Measurements from ENCODE around the gene KIAA1210. TPM values are rescaled to one million over a fixed set of nuclear protein-coding genes. Genes with fewer than 3 reads are reported as not detected.
A peak's percentile ranks its signal among the peaks of the same experiment; 100 is the strongest.

Gene KIAA1210
- total and polyA plus RNA-seq, 2 of the 8 experiments (the other 6 are each of a cell fraction or from before 2014, with no cell fraction given) = 0.02 TPM; not detected in 1

GRCh38 chrX:119155416-119156035, 27.9 kb upstream of the KIAA1210 start:
- Histone ChIP-seq H3K27ac (ENCODE audit: low read depth, low read length) (no peak overlapping the region), H4K5ac (ENCODE audit: insufficient read length, low read depth, low read length) (no peak overlapping the region), H3K18ac (ENCODE audit: extremely low read depth, low read length) (no peak overlapping the region), H3K36me3 (ENCODE audit: control insufficient read depth in 2 of 4, insufficient read depth in 4 of 4, low read length in 3 of 4) (no peaks in the 10 kb centered on the region), H2BK20ac (ENCODE audit: low read length) (no peak overlapping the region), H2AK5ac (ENCODE audit: low read depth, low read length) (no peak overlapping the region), H2AFZ (ENCODE audit: low read length) (no peak overlapping the region), H3K9me3 (ENCODE audit: insufficient read depth in 2 of 2, low read depth in 1 of 2, low read length in 1 of 2) (no peaks in the 10 kb centered on the region), H3K9ac (replicated peaks in 1 of 4; ENCODE audit: extremely low read depth in 1 of 4, low read depth in 3 of 4, low read length in 3 of 4) (no peak overlapping the region), H3K23me2 (ENCODE audit: low read depth, low read length) (no peaks in the 10 kb centered on the region), H2BK15ac (ENCODE audit: low read length) (no peak overlapping the region), H2BK5ac (ENCODE audit: low read depth, low read length) (no peak overlapping the region), H4K20me1 (replicated peaks in 1 of 2; ENCODE audit: control insufficient read depth in 1 of 2, insufficient read depth in 2 of 2, low read length in 2 of 2) (no peaks in the 10 kb centered on the region), H3K79me2 (ENCODE audit: control insufficient read depth in 1 of 2, insufficient read depth in 2 of 2, low read length in 2 of 2) (no peaks in the 10 kb centered on the region), H3K79me1 (ENCODE audit: low read depth, low read length) (no peaks in the 10 kb centered on the region), H3K4ac (replicated peaks; ENCODE audit: insufficient read length, low read depth, low read length) (no peak overlapping the region), H3K14ac (ENCODE audit: insufficient read length) (no peak overlapping the region), H4K8ac (ENCODE audit: extremely low read depth, insufficient read depth, low read length) (no peak overlapping the region), H3K23ac (ENCODE audit: insufficient read length) (no peak overlapping the region), H3K4me1 (replicated peaks in 1 of 4; ENCODE audit: control insufficient read depth in 3 of 4, insufficient read depth in 4 of 4, low read length in 3 of 4) (no peaks in the 10 kb centered on the region; a peak in 1 of 7 replicates), H4K91ac (replicated peaks; ENCODE audit: insufficient read length, low read length) (no peak overlapping the region), H3K4me3 (ENCODE audit: extremely low read depth in 1 of 4, insufficient read depth in 2 of 4, low read depth in 3 of 4, low read length in 4 of 4) (no peak overlapping the region), H3K27me3 (replicated peaks in 1 of 4; ENCODE audit: control insufficient read depth in 3 of 4, extremely low read depth in 1 of 4, insufficient read depth in 3 of 4, low read length in 3 of 4) (no peaks in the 10 kb centered on the region; a peak in 1 of 7 replicates), H3K56ac (replicated peaks; ENCODE audit: insufficient read length, low read depth, low read length) (no peak overlapping the region), H2BK120ac (replicated peaks; ENCODE audit: low read depth, low read length) (no peak overlapping the region), H3K4me2 (ENCODE audit: insufficient read depth in 1 of 2, low read depth in 2 of 2, low read length in 2 of 2) (no peak overlapping the region), H2BK12ac (ENCODE audit: low read depth, low read length) (no peak overlapping the region)
- ChIA-PET POLR2A (ENCODE audit: partially characterized antibody) (no interaction called here), CTCF (ENCODE audit: partially characterized antibody) (interaction anchor here (1.5 kb wide), 1 partner anchor 66 kb away, joined by 3 read pairs; no protein-coding TSS in a partner anchor)
- TF ChIP-seq JUN (IDR thresholded peaks at IDR 0.05; ENCODE audit: low read depth, low read length) (no peak), TCF12 (IDR thresholded peaks at IDR 0.05; ENCODE audit: low read depth, low read length) (no peak), EZH2 (IDR thresholded peaks at IDR 0.05; ENCODE audit: low read depth, low read length, severe bottlenecking) (no peak), SAP30 (IDR thresholded peaks at IDR 0.05; ENCODE audit: insufficient read depth, insufficient replicate concordance, low read length) (no peak), SP2 (IDR thresholded peaks at IDR 0.05; ENCODE audit: low read length) (no peak), CEBPB (IDR thresholded peaks at IDR 0.05; ENCODE audit: low read depth, low read length) (peak; percentile 78; the same call in 1 of the 2 replicates)
- no peak for DNase-seq (ENCODE audit: low read depth in 1 of 2, low spot score in 2 of 2)
- FAIRE-seq = no peak
- 70% methylated on average over 5 of the region's 6 CpGs; no CpG with 5 or more reads in 1 of the 2 experiments for WGBS, 2 experiments (ENCODE audit: extremely low coverage in 1 of 2, insufficient coverage in 1 of 2, insufficient read length in 1 of 2, insufficient replicate concordance in 2 of 2, low coverage in 1 of 2, low lambda C conversion rate in 2 of 2, missing lambda C conversion rate in 1 of 2)

Measured in H1 (cell line).